Medulla oblongata (tissue), 1 donor: Measurements from ENCODE around the gene ANKRD18A.

Experiments
- DNase-seq: peaks from one replicate; pipeline ENCODE4 v3.0.0-alpha.2; 2015; ENCODE audit errors: extremely low spot score

The ANKRD18A gene

GRCh38 chr9:38620483-38621433 is at the start of gene ANKRD18A:
Gene ANKRD18A (minus strand): TSS chr9:38620596. CDS start chr9:38620285, 311 bp downstream.
- DNase-seq, result peak; percentile 61

- no peak for DNase-seq
Observed at GRCh38 chr9:38668791-38669466, 48.5 kb upstream of the ANKRD18A start.

GRCh38 chr9:38662763-38663593 is 42.6 kb upstream of the ANKRD18A start:
- peak; percentile 77 for DNase-seq

GRCh38 chr9:38659538-38659937 is 39.1 kb upstream of the ANKRD18A start:
- peak; percentile 33 for DNase-seq

- no peak for DNase-seq
Observed at GRCh38 chr9:38656896-38657295, 36.5 kb upstream of the ANKRD18A start.

GRCh38 chr9:38652486-38652885 is 32.1 kb upstream of the ANKRD18A start:
- DNase-seq, result no peak

- DNase-seq, result no peak
Observed at GRCh38 chr9:38652044-38652443, 31.6 kb upstream of the ANKRD18A start.

GRCh38 chr9:38651400-38652042 is 31.1 kb upstream of the ANKRD18A start:
- no peak for DNase-seq

GRCh38 chr9:38650564-38650963 is 30.2 kb upstream of the ANKRD18A start:
- DNase-seq, result no peak

GRCh38 chr9:38649731-38650363 is 29.5 kb upstream of the ANKRD18A start:
- DNase-seq, result no peak

- DNase-seq, result no peak
Observed at GRCh38 chr9:38644601-38645000, 24.2 kb upstream of the ANKRD18A start.

- DNase-seq, result no peak
Observed at GRCh38 chr9:38643815-38644173, 23.4 kb upstream of the ANKRD18A start.

GRCh38 chr9:38642951-38643814 is 22.8 kb upstream of the ANKRD18A start:
- DNase-seq, result no peak

- DNase-seq, result peak; percentile 87
Observed at GRCh38 chr9:38641985-38642864, 21.8 kb upstream of the ANKRD18A start.

- DNase-seq, result no peak
Observed at GRCh38 chr9:38641142-38641541, 20.7 kb upstream of the ANKRD18A start.

GRCh38 chr9:38639577-38639940 is 19.2 kb upstream of the ANKRD18A start:
- no peak for DNase-seq

GRCh38 chr9:38638881-38639576 is 18.6 kb upstream of the ANKRD18A start:
- no peak for DNase-seq

GRCh38 chr9:38634315-38634714 is 13.9 kb upstream of the ANKRD18A start:
- no peak for DNase-seq

GRCh38 chr9:38629511-38629910 is 9.1 kb upstream of the ANKRD18A start:
- DNase-seq, result no peak
